Measurements from ENCODE around the gene PURB. TPM values are rescaled to one million over a fixed set of nuclear protein-coding genes. Genes with fewer than 3 reads are reported as not detected.

PURB gene
- total and polyA plus RNA-seq, 9 of the 15 experiments (the other 6 are each of a cell fraction or from before 2014, with no cell fraction given), result 1.6 to 14.1 (median 8.8) TPM

GRCh38 chr7:44847920-44848634, 37.3 kb downstream of the PURB start, which contains the start of gene H2AZ2 (continued):
- peak; percentile 58; the same call in 1 of the 2 replicates for TF ChIP-seq ZBTB26 (CRISPR knock-in tag; IDR thresholded peaks at IDR 0.05)
- no peak for TF ChIP-seq ARID4B (CRISPR knock-in tag; IDR thresholded peaks at IDR 0.05)
- TF ChIP-seq SRSF3 (IDR thresholded peaks at IDR 0.05; ENCODE audit: insufficient read depth, low read length), result no peak
- no peak for TF ChIP-seq HEY1 (CRISPR knock-in tag; IDR thresholded peaks at IDR 0.05; ENCODE audit: borderline replicate concordance)
- no peak for TF ChIP-seq ZNF785 (CRISPR knock-in tag; IDR thresholded peaks at IDR 0.05)
- TF ChIP-seq HMG20B (CRISPR knock-in tag; IDR thresholded peaks at IDR 0.05), result no peak
- 0 out of 2 replicates have a peak, but pooled peaks have one; percentile 39 for TF ChIP-seq CGGBP1 (CRISPR knock-in tag; IDR thresholded peaks at IDR 0.05)
- TF ChIP-seq ZNF764 (CRISPR knock-in tag; IDR thresholded peaks at IDR 0.05; ENCODE audit: low read depth), result no peak
- TF ChIP-seq KLF16 (IDR thresholded peaks at IDR 0.05), result no peak
- TF ChIP-seq ATF4 (CRISPR knock-in tag; IDR thresholded peaks at IDR 0.05), result no peak
- peak; percentile 97 for TF ChIP-seq E2F8 (IDR thresholded peaks at IDR 0.05; ENCODE audit: low read depth, partially characterized antibody)
- no peak for TF ChIP-seq HNRNPK (IDR thresholded peaks at IDR 0.05; ENCODE audit: low read depth, low read length, poor library complexity, severe bottlenecking)
- TF ChIP-seq MXI1 (IDR thresholded peaks at IDR 0.05; ENCODE audit: low read depth, low read length), result no peak
- TF ChIP-seq CREB1 (IDR thresholded peaks at IDR 0.05), result peak; percentile 91
- TF ChIP-seq CREB1 (CRISPR knock-in tag; IDR thresholded peaks at IDR 0.05), result peak; percentile 82; the same call in 1 of the 2 replicates
- TF ChIP-seq ZNF512 (tag; IDR thresholded peaks at IDR 0.05), result no peak

Data from K562 (cell line).